GM10266 (cell line): ENCODE data around the gene TWIST2.

Experiments used
- DNase-seq: peaks from one replicate; pipeline ENCODE4 v3.0.0; 2012; ENCODE audit errors: extremely low spot score
- CTCF ChIP-seq: IDR thresholded peaks from 2 replicates; pipeline ENCODE4 v1.5.1; 2012; ENCODE audit warnings: mild to moderate bottlenecking, low read depth; ENCODE audit not compliant: control insufficient read depth, insufficient read depth; ENCODE audit errors: missing control alignments

The TWIST2 gene

GRCh38 chr2:238834982-238835381, 12.9 kb upstream of the TWIST2 start:
- no peak for DNase-seq
- no peak for TF ChIP-seq CTCF

- no peak for DNase-seq
Measured at GRCh38 chr2:238835726-238836301, 12.1 kb upstream of the TWIST2 start.

GRCh38 chr2:238838786-238839327, 9.0 kb upstream of the TWIST2 start:
- DNase-seq = no peak
- TF ChIP-seq CTCF = no peak

More at GRCh38 chr2:238835726-238836301, 12.1 kb upstream of the TWIST2 start:
- no peak for TF ChIP-seq CTCF

- no peak for DNase-seq
- TF ChIP-seq CTCF = no peak
Measured at GRCh38 chr2:238839428-238839827, 8.5 kb upstream of the TWIST2 start.

- no peak for DNase-seq
- TF ChIP-seq CTCF = no peak
Measured at GRCh38 chr2:238841542-238842164, 6.2 kb upstream of the TWIST2 start.

GRCh38 chr2:238843476-238843875, 4.4 kb upstream of the TWIST2 start:
- TF ChIP-seq CTCF = no peak
- no peak for DNase-seq
